Upper lobe of left lung (tissue), 6 donors: Measurements from ENCODE around the gene PHF1. TPM values are rescaled to one million over a fixed set of nuclear protein-coding genes. Genes with fewer than 3 reads are reported as not detected.

Source experiments
- ATAC-seq, 2 donors: fragments of 200-7000 bp; cut with Tn5 transposase; one replicate each; pipeline ENCODE4 v1.9.1; 2022; ENCODE audit warnings: mild to moderate bottlenecking in 2 of 2, moderate library complexity in 2 of 2; ENCODE audit not compliant: low FRiP score in 2 of 2
- DNase-seq, 2 donors: peaks; one replicate each; pipeline ENCODE4 v3.0.0-alpha.2; 2019 to 2020
- H3K27ac ChIP-seq, 4 donors: fragments of 200-600 bp; sonication (generic); one replicate each; pipeline ENCODE4 v1.5.1; 2016 to 2019
- H3K27me3 ChIP-seq, 4 donors: fragments of 200-600 bp; sonication (generic); one replicate each; pipeline ENCODE4 v1.5.1; 2017 to 2019
- H3K36me3 ChIP-seq, 4 donors: fragments of 200-600 bp; sonication (generic); one replicate each; pipeline ENCODE4 v1.5.1; 2016 to 2019
- H3K4me1 ChIP-seq, 4 donors: fragments of 200-600 bp; sonication (generic); one replicate each; pipeline ENCODE4 v1.5.1; 2018 to 2019
- H3K4me3 ChIP-seq, 4 donors: fragments of 200-600 bp; sonication (generic); one replicate each; pipeline ENCODE4 v1.5.1; 2017 to 2019; ENCODE audit warnings: mild to moderate bottlenecking in 2 of 4, moderate library complexity in 1 of 4
- H3K9me3 ChIP-seq, 4 donors: fragments of 200-600 bp; sonication (generic); one replicate each; pipeline ENCODE4 v1.5.1; 2018 to 2019
- CTCF ChIP-seq, 6 experiments: fragments of 450-650 bp in 4 of 6; fragments of 200-600 bp in 2 of 6; sonication (generic) in 2 of 6; IDR thresholded peaks; one replicate each; pipeline ENCODE4 v1.5.1; 2016 to 2019; ENCODE audit warnings: antibody characterized with exemption in 6 of 6
- EP300 ChIP-seq, 4 donors: sonication (generic); formaldehyde crosslinking; IDR thresholded peaks; one replicate each; pipeline ENCODE4 v1.5.1; 2017; ENCODE audit warnings: antibody characterized with exemption in 4 of 4, control low read depth in 2 of 4
- POLR2A ChIP-seq, 4 donors: fragments of 450-650 bp; IDR thresholded peaks; one replicate each; pipeline ENCODE4 v1.5.1; 2016 to 2017; ENCODE audit warnings: antibody characterized with exemption in 4 of 4, mild to moderate bottlenecking in 2 of 4
- POLR2AphosphoS5 ChIP-seq, 2 donors: sonication (generic); formaldehyde crosslinking; IDR thresholded peaks; one replicate each; pipeline ENCODE4 v1.5.1; 2017; ENCODE audit warnings: antibody characterized with exemption in 2 of 2
- WGBS, 2 donors: methylation state at CpG; one replicate each; pipeline ENCODE4 v1.1.5; 2017 to 2018; 5-methylcytosine and 5-hydroxymethylcytosine counted together
- total RNA-seq, 6 donors: library from RNA; depleted of rRNA in 4 of 6; stranded (reverse); fragments of >200 nt in 4 of 6; gene quantifications; one replicate each; pipeline versions ENCODE4 v1.1.0 to v1.2.1, GENCODE V29; 2016 to 2021
- donor health status: DM: no; HTN: no; CAD: no; lungs with moderate emphysema.
- donor health status: DM: no; HTN: yes; CAD: no; lungs with severe emphysema.

PHF1 gene
- total RNA-seq, 6 donors from 2014 or later = 61.7 to 150 (median 65.5) TPM

- peak overlapping the region; percentile 56 to 76 (median 75) for H3K4me3 ChIP-seq
- TF ChIP-seq CTCF (IDR thresholded peaks at IDR 0.05) (no peak), POLR2AphosphoS5 (IDR thresholded peaks at IDR 0.05) (no peak)
- peaks cover 6 to 41% (median 30%) of the 10 kb centered on the region in 4 donors for H3K36me3 ChIP-seq
- 1 to 2% methylated on average over 16 to 22 of the region's 25 CpGs for WGBS, 2 donors
- ATAC-seq = peak in 1 of 2 donors; percentile 38
- peaks cover 28 to 48% (median 41%) of the 10 kb centered on the region in 4 donors for H3K4me1 ChIP-seq
- no peaks in the 10 kb centered on the region for H3K27me3 ChIP-seq
- H3K27ac ChIP-seq = peak overlapping the region; percentile 84 to 96 (median 94)
- peak in 1 of 2 donors; percentile 83 for DNase-seq
- H3K9me3 ChIP-seq = no peaks in the 10 kb centered on the region
Observed at GRCh38 chr6:33417128-33417902, 6.5 kb downstream of the PHF1 start.

GRCh38 chr6:33417903-33418689 is 7.3 kb downstream of the PHF1 start, which contains the start of gene CUTA:
Gene CUTA (minus strand): TSS chr6:33418107. CDS start chr6:33418000, 107 bp downstream.
- TF ChIP-seq EP300 (IDR thresholded peaks at IDR 0.05) (peak in 1 of 4 donors; percentile 86), POLR2AphosphoS5 (IDR thresholded peaks at IDR 0.05) (peak; percentile 83 to 90), POLR2A (IDR thresholded peaks at IDR 0.05) (peak in 2 of 4 donors; percentile 76 to 89), CTCF (IDR thresholded peaks at IDR 0.05) (peak in 4 of 6 experiments; percentile 31 to 69 (median 44))
- Histone ChIP-seq H3K27ac (peak within 1 kb of the TSS; percentile 84 to 96 (median 94)), H3K4me1 (peaks cover 25 to 45% (median 37%) of the 10 kb centered on the region in 4 donors), H3K27me3 (no peaks in the 10 kb centered on the region), H3K36me3 (peaks cover 6 to 33% (median 25%) of the 10 kb centered on the region in 4 donors), H3K9me3 (no peaks in the 10 kb centered on the region), H3K4me3 (peak within 1 kb of the TSS; percentile 56 to 76 (median 75))
- 1 to 2% methylated on average over 13 to 49 of the region's 51 CpGs for WGBS, 2 donors
- ATAC-seq (peak; percentile 96 to 98), DNase-seq (peak; percentile 98 to 100)

- DNase-seq (no peak), ATAC-seq (no peak)
- H3K4me3 ChIP-seq = peak overlapping the region in 3 of 4 donors; percentile 74 to 76 (median 76)
- TF ChIP-seq POLR2AphosphoS5 (IDR thresholded peaks at IDR 0.05) = no peak
- TF ChIP-seq CTCF (IDR thresholded peaks at IDR 0.05) = no peak
- TF ChIP-seq EP300 (IDR thresholded peaks at IDR 0.05) = no peak
- TF ChIP-seq POLR2A (IDR thresholded peaks at IDR 0.05) = no peak
- H3K27me3 ChIP-seq = no peaks in the 10 kb centered on the region
- peak overlapping the region; percentile 84 to 96 (median 94) for H3K27ac ChIP-seq
- no peaks in the 10 kb centered on the region for H3K9me3 ChIP-seq
- H3K36me3 ChIP-seq = peaks cover 6 to 26% (median 19%) of the 10 kb centered on the region in 4 donors
- WGBS, 2 donors = 47 to 51% methylated on average over 8 of the region's 8 CpGs
- H3K4me1 ChIP-seq = peaks cover 25 to 45% (median 36%) of the 10 kb centered on the region in 4 donors
Observed at GRCh38 chr6:33418690-33419291, 8.0 kb downstream of the PHF1 start.

- WGBS, 2 donors = 6 to 9% methylated on average over 12 to 22 of the region's 22 CpGs
- no peak for TF ChIP-seq POLR2A (IDR thresholded peaks at IDR 0.05)
- TF ChIP-seq CTCF (IDR thresholded peaks at IDR 0.05) = no peak
- no peak for TF ChIP-seq POLR2AphosphoS5 (IDR thresholded peaks at IDR 0.05)
- TF ChIP-seq EP300 (IDR thresholded peaks at IDR 0.05) = no peak
- DNase-seq = peak in 1 of 2 donors; percentile 82
Observed at GRCh38 chr6:33419580-33420490, 9.0 kb downstream of the PHF1 start, which contains the start of gene SYNGAP1. Gene SYNGAP1 (plus strand): TSS chr6:33420065. CDS start chr6:33420265, 200 bp downstream.

More at GRCh38 chr6:33419580-33420490, 9.0 kb downstream of the PHF1 start, which contains the start of gene SYNGAP1:
- no peaks in the 10 kb centered on the region for H3K9me3 ChIP-seq
- H3K27me3 ChIP-seq = no peaks in the 10 kb centered on the region
- H3K36me3 ChIP-seq = peaks cover 3 to 16% (median 13%) of the 10 kb centered on the region in 4 donors
- H3K4me1 ChIP-seq = peaks cover 30 to 50% (median 41%) of the 10 kb centered on the region in 4 donors
- ATAC-seq = peak in 1 of 2 donors; percentile 43
- H3K4me3 ChIP-seq = peak within 1 kb of the TSS in 3 of 4 donors; percentile 24 to 31 (median 31)
- peak within 1 kb of the TSS; percentile 84 to 96 (median 94) for H3K27ac ChIP-seq
